ENCODE results near the gene LYPD1. TPM values are rescaled to one million over a fixed set of nuclear protein-coding genes. Genes with fewer than 3 reads are reported as not detected.

The LYPD1 gene
- total RNA-seq, 1 experiment from 2014 or later: not detected

- no peak overlapping the region for H3K4me3 ChIP-seq (replicated peaks in 1 of 2; ENCODE audit: low read depth in 1 of 2, low read length in 2 of 2)
- TF ChIP-seq, protein P1, sequence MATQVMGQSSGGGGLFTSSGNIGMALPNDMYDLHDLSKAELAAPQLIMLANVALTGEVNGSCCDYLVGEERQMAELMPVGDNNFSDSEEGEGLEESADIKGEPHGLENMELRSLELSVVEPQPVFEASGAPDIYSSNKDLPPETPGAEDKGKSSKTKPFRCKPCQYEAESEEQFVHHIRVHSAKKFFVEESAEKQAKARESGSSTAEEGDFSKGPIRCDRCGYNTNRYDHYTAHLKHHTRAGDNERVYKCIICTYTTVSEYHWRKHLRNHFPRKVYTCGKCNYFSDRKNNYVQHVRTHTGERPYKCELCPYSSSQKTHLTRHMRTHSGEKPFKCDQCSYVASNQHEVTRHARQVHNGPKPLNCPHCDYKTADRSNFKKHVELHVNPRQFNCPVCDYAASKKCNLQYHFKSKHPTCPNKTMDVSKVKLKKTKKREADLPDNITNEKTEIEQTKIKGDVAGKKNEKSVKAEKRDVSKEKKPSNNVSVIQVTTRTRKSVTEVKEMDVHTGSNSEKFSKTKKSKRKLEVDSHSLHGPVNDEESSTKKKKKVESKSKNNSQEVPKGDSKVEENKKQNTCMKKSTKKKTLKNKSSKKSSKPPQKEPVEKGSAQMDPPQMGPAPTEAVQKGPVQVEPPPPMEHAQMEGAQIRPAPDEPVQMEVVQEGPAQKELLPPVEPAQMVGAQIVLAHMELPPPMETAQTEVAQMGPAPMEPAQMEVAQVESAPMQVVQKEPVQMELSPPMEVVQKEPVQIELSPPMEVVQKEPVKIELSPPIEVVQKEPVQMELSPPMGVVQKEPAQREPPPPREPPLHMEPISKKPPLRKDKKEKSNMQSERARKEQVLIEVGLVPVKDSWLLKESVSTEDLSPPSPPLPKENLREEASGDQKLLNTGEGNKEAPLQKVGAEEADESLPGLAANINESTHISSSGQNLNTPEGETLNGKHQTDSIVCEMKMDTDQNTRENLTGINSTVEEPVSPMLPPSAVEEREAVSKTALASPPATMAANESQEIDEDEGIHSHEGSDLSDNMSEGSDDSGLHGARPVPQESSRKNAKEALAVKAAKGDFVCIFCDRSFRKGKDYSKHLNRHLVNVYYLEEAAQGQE (IDR thresholded peaks at IDR 0.05; ENCODE audit: low read depth): no peak
- TF ChIP-seq POLR2AphosphoS5 (IDR thresholded peaks at IDR 0.05; ENCODE audit: low read depth, low read length) (no peak), YY1 (IDR thresholded peaks at IDR 0.05; ENCODE audit: extremely low read depth, insufficient replicate concordance, low read depth, low read length) (no peak), SRF (IDR thresholded peaks at IDR 0.05; ENCODE audit: low read depth) (no peak), ELF1 (IDR thresholded peaks at IDR 0.05; ENCODE audit: borderline replicate concordance, low read depth) (no peak), CTCF (IDR thresholded peaks at IDR 0.05 in 2 of 3, conservative IDR thresholded peaks at IDR 0.05 in 1 of 3; ENCODE audit: borderline replicate concordance in 1 of 3, insufficient read depth in 1 of 3, low read depth in 2 of 3, low read length in 2 of 3) (no peak), RAD21 (IDR thresholded peaks at IDR 0.05; ENCODE audit: low read depth) (no peak), EZH2phosphoT487 (IDR thresholded peaks at IDR 0.05; ENCODE audit: borderline replicate concordance) (no peak)
- TF ChIP-seq, protein P2, sequence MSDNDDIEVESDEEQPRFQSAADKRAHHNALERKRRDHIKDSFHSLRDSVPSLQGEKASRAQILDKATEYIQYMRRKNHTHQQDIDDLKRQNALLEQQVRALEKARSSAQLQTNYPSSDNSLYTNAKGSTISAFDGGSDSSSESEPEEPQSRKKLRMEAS (IDR thresholded peaks at IDR 0.05): no peak
- CTCF ChIA-PET: no interaction called here
- no peak overlapping the region for H3K4me2 ChIP-seq (ENCODE audit: low read length)
- H3K27me3 ChIP-seq (ENCODE audit: insufficient read depth, low read length): peaks cover 56% of the 10 kb centered on the region
- H3K79me2 ChIP-seq (ENCODE audit: insufficient read depth, low read length): no peaks in the 10 kb centered on the region
- H4K20me1 ChIP-seq (ENCODE audit: insufficient read depth): no peaks in the 10 kb centered on the region
- POLR2A ChIA-PET: no interaction called here
- intact Hi-C loops (cut with micrococcal nuclease): no loop called here
- BruUV-seq (replicated peaks): no TSS peak
- RAD21 ChIA-PET (ENCODE audit: low non-redundant PET in 1 of 2, low total read pairs in 2 of 2, uncharacterized antibody in 2 of 2, unreplicated experiment in 2 of 2): no interaction called here
- no peaks in the 10 kb centered on the region for H3K9me3 ChIP-seq (ENCODE audit: control insufficient read depth in 1 of 2, insufficient read depth in 1 of 2, low read depth in 1 of 2, low read length in 2 of 2)
- H3K36me3 ChIP-seq (ENCODE audit: control insufficient read depth in 1 of 2, insufficient read depth in 2 of 2, low read length in 2 of 2): no peaks in the 10 kb centered on the region
- ATAC-seq (no peak), DNase-seq (ENCODE audit: low read depth, low spot score) (no peak)
- no peak overlapping the region for H3K27ac ChIP-seq (ENCODE audit: low read depth, low read length)
- H3K9me2 ChIP-seq (ENCODE audit: insufficient read depth): no peaks in the 10 kb centered on the region
- no peak overlapping the region for H2AFZ ChIP-seq (ENCODE audit: low read depth, low read length, poor library complexity, severe bottlenecking)
- H3K4me1 ChIP-seq (ENCODE audit: control insufficient read depth in 1 of 2, insufficient read depth in 2 of 2, low read length in 2 of 2): peaks cover 0 to 6% of the 10 kb centered on the region in 2 experiments; a peak in 2 of 4 replicates
- H3K9ac ChIP-seq (ENCODE audit: low read length): no peak overlapping the region
Observed at GRCh38 chr2:132665401-132666140, 4.4 kb downstream of the LYPD1 start.
